ENCODE results near the gene TPCN2. TPM values are rescaled to one million over a fixed set of nuclear protein-coding genes. Genes with fewer than 3 reads are reported as not detected.

The TPCN2 gene
- total RNA-seq, 2 donors from 2014 or later, result 17.1 to 24.6 TPM

DNA sequence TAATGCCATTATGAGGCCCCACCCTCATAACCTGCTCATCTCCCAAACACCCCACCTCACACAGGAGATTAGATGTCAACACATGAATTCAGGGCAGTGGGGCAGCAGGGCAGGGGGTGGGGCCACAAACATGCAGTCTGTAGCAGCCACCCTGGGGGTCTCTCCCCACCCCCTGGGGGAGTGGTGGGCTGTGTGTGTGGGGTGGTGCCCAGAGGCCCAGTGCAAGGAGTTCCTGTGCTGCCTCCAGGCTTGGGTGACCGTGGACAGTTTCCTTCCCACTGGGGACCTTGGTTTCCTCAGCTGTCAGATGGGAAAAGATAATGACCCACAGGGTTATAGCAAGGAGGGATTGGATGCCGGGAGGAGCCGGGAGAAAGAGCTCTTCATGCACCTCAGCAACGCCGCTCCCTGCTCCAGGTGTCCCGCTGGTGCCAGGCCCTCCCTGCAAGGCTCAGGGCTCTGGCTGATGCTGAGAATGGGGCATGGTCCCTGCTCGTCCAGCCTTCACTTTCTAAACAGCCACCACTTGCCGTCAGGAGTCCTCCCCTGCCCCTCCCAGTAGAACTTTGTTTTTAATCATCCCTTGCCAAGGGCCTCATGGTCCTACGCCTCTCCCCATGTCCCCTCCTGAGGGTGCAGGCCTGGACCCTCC lies 33.7 kb upstream of the TPCN2 start:
- no peak overlapping the region for H3K27ac Mint-ChIP-seq
- no peak overlapping the region for H3K4me3 Mint-ChIP-seq
- H3K27me3 Mint-ChIP-seq, result peaks cover 0 to 13% of the 10 kb centered on the region in 2 donors
- ATAC-seq (no peak), DNase-seq (ENCODE audit: low spot score) (no peak)
- H3K4me1 Mint-ChIP-seq (ENCODE audit: low read depth in 2 of 2), result peaks cover 0 to 6% of the 10 kb centered on the region in 2 donors
- no peaks in the 10 kb centered on the region for H3K36me3 Mint-ChIP-seq
- no peaks in the 10 kb centered on the region for H3K9me3 Mint-ChIP-seq

DNA sequence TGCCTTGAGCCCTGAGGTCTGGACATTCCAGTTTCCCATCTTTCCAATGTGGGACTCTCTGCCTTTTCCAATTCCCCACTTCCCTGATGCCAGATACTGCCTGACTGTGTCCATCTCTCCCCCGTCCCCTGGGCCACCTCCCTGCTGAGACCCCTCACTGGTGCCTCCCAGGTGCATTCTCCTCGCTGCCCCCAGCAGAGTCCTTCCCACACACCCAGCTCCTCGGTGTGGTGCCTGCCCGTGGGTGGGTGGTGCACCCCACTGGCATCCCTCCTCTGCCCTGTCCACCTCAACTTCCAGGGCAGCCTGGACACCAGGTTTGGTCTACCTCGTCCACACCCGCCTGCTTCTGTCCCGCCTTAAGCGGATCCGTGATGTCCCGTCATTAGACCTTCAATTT lies 30.8 kb upstream of the TPCN2 start:
- Mint-ChIP-seq H3K4me3 (no peak overlapping the region), H3K36me3 (no peaks in the 10 kb centered on the region), H3K9me3 (no peaks in the 10 kb centered on the region), H3K27ac (no peak overlapping the region), H3K4me1 (ENCODE audit: low read depth in 2 of 2) (no peaks in the 10 kb centered on the region), H3K27me3 (peaks cover 0 to 2% of the 10 kb centered on the region in 2 donors)
- ATAC-seq, result no peak
- no peak for DNase-seq (ENCODE audit: low spot score)

DNA sequence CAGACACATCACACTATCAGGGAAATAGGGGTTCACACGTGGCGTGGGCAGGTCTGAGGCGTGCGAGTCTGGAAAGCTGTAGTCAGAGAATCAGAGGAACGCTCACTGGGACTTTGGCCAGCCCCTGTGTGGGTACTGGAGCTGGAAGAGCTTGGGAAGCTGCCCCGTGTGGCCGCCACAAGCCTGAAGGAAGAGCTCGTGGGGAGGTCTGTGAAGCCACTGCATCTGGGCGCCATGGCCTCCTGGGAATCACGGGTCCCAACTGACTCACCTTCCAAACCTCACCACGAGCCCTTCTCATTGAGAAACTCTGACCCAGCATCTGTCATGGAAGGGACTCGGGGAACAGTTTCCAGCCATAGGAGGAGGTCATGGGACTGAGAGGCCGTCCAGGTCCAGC lies 29.8 kb upstream of the TPCN2 start:
- Mint-ChIP-seq H3K4me1 (ENCODE audit: low read depth in 2 of 2) (no peaks in the 10 kb centered on the region), H3K27me3 (peaks cover 0 to 2% of the 10 kb centered on the region in 2 donors), H3K27ac (no peak overlapping the region), H3K9me3 (no peaks in the 10 kb centered on the region), H3K36me3 (no peaks in the 10 kb centered on the region), H3K4me3 (no peak overlapping the region)
- DNase-seq (ENCODE audit: low spot score) (no peak), ATAC-seq (no peak)

DNA sequence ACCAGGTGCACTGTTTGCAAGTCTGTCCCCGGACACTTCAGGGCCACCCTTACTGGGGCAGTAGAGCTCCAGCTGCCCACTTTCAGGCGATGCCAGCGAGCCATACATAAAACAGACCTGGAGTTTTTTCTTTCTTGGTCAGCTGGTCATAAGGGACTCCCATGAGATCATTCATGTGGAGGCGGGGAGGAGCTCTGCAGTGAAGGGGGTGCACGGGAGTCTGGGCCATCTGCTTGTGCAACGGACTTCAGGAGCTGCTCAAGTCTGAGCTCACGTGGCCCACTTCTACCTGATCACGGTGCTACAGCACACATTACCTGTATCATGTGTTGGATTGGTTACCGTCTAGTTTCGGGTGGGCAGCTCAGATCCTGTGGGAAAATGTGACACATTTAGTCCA lies 26.5 kb upstream of the TPCN2 start:
- no peak for ATAC-seq
- H3K36me3 Mint-ChIP-seq, result no peaks in the 10 kb centered on the region
- DNase-seq (ENCODE audit: low spot score), result no peak
- no peak overlapping the region for H3K4me3 Mint-ChIP-seq
- no peaks in the 10 kb centered on the region for H3K9me3 Mint-ChIP-seq
- no peaks in the 10 kb centered on the region for H3K4me1 Mint-ChIP-seq (ENCODE audit: low read depth in 2 of 2)
- no peaks in the 10 kb centered on the region for H3K27me3 Mint-ChIP-seq
- H3K27ac Mint-ChIP-seq, result no peak overlapping the region

DNA sequence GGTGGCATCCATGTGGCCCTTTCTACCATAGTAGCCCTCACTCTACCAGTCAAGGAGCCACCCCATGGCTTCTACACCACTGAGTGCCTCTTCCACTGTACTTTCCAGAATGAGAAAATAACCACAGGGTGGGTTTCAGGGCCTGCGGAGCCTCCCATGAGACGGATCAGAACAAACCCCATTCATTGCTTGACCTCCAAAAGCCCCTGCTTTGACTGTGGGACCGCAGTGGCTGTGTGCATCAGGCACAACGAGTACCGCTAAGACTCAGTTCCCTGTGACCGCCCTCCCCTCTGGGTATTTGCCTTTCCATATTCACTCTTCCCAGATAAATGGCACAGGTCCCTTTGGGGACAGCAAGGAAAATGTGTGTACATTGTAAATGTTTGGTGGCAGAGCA lies 24.2 kb upstream of the TPCN2 start:
- no peaks in the 10 kb centered on the region for H3K36me3 Mint-ChIP-seq
- no peaks in the 10 kb centered on the region for H3K27me3 Mint-ChIP-seq
- no peaks in the 10 kb centered on the region for H3K9me3 Mint-ChIP-seq
- ATAC-seq (no peak), DNase-seq (ENCODE audit: low spot score) (no peak)
- no peaks in the 10 kb centered on the region for H3K4me1 Mint-ChIP-seq (ENCODE audit: low read depth in 2 of 2)
- no peak overlapping the region for H3K27ac Mint-ChIP-seq
- no peak overlapping the region for H3K4me3 Mint-ChIP-seq

DNA sequence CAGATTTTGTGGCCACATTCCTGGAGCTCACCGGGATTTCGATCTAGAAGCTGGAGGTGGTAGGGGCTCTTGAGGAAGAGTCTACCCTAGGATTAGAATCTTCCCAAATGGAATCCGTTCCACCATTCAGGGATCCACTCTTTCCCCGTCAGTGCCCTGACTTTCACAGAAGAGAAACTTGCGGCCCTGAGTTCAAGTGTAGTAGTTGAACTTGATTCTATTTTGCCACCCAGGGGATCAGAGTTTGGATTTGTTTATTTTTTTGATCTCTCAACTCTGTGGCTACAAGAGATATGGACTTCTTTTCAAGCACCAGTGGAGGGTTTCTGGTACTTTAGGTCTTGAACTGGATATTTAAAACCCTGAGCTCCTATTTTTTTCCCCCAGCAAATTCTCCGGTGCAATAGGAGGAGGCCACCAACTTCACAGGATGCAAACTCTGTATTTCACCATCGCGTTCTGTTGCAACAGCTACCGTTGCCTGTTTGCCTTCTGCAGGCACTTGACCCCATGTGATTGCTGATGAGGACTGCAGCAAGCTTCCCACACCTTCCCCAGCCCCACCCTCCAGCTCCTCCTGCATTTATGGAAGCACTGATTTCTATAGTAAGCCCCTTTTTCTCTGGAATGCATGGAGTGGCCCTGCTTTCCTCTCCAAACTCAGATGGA lies 20.9 kb upstream of the TPCN2 start:
- ATAC-seq, result no peak
- Mint-ChIP-seq H3K36me3 (no peaks in the 10 kb centered on the region), H3K4me1 (ENCODE audit: low read depth in 2 of 2) (no peaks in the 10 kb centered on the region), H3K9me3 (no peaks in the 10 kb centered on the region), H3K4me3 (no peak overlapping the region), H3K27ac (no peak overlapping the region), H3K27me3 (peaks cover 9 to 14% of the 10 kb centered on the region in 2 donors)
- DNase-seq (ENCODE audit: low spot score), result no peak

DNA sequence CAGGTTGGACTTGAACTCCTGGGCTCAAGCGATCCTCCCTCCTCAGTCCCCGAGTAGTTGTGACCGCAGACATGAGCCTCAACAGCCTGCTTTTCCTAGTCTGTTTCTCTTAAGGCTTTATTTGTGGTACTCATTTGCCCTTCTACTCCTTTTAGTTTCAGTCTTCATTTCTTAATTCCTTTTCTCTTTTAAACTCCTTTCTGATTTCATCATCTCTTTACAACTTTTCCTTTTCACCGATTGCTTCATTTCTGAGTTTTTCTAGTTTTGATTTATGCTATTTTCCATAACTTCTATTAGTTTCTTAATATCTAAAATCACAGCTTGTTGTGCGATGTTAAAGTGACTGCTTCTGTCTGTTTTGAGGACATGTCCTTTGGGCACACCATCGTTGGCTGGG lies 18.4 kb upstream of the TPCN2 start:
- no peak for DNase-seq (ENCODE audit: low spot score)
- H3K36me3 Mint-ChIP-seq, result no peaks in the 10 kb centered on the region
- H3K9me3 Mint-ChIP-seq, result no peaks in the 10 kb centered on the region
- H3K4me3 Mint-ChIP-seq, result no peak overlapping the region
- H3K27me3 Mint-ChIP-seq, result peaks cover 9 to 22% of the 10 kb centered on the region in 2 donors
- no peaks in the 10 kb centered on the region for H3K4me1 Mint-ChIP-seq (ENCODE audit: low read depth in 2 of 2)
- H3K27ac Mint-ChIP-seq, result no peak overlapping the region
- ATAC-seq, result no peak

DNA sequence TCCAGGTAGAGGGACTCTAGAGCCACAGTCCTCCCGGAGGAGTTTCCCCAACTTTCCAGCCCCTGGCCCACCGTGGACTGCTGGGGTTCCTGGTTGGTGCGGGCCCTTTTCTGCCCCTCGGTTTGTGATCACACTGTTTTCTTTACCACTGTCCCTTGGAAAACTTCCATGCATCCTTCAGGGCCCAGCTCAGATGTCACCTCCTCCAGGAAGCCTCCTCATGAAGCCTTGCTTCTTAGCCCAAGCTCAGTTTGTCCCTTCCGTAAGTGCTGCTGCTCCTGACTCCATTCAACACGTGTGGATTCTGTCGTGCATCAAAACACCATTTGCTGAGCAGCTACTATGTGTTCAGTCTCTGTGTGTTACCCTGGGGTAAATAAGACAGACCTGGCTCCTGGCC lies 15.9 kb upstream of the TPCN2 start:
- H3K36me3 Mint-ChIP-seq, result no peaks in the 10 kb centered on the region
- ATAC-seq, result peak in 1 of 2 donors; percentile 7
- peaks cover 9 to 22% of the 10 kb centered on the region in 2 donors for H3K27me3 Mint-ChIP-seq
- no peaks in the 10 kb centered on the region for H3K4me1 Mint-ChIP-seq (ENCODE audit: low read depth in 2 of 2)
- no peak for DNase-seq (ENCODE audit: low spot score)
- H3K27ac Mint-ChIP-seq, result no peak overlapping the region
- no peak overlapping the region for H3K4me3 Mint-ChIP-seq
- no peaks in the 10 kb centered on the region for H3K9me3 Mint-ChIP-seq

DNA sequence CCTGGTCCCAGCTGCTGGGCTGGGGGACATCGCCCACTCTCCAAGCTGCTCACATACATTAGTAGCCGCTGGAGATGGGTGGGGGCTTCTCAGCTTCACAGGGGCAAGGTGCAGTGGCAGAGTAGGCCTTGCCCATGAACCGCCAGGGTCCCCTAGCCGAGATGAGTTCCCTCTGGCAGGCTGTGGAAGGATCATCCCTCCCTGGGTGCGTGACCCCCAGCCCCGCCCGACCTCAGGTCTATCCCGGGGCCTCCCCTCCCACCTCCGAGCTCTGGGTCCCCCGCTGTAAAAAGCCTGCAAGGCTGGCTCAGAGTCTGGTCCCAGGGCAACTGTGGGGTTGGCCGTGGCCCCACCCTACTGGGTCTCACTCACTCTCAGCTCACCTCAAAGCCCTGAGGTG lies 15.3 kb upstream of the TPCN2 start:
- no peak for DNase-seq (ENCODE audit: low spot score)
- Mint-ChIP-seq H3K27me3 (peaks cover 9 to 22% of the 10 kb centered on the region in 2 donors), H3K4me1 (ENCODE audit: low read depth in 2 of 2) (no peaks in the 10 kb centered on the region), H3K27ac (no peak overlapping the region), H3K4me3 (no peak overlapping the region), H3K36me3 (no peaks in the 10 kb centered on the region), H3K9me3 (no peaks in the 10 kb centered on the region)
- ATAC-seq, result peak in 1 of 2 donors; percentile 21

DNA sequence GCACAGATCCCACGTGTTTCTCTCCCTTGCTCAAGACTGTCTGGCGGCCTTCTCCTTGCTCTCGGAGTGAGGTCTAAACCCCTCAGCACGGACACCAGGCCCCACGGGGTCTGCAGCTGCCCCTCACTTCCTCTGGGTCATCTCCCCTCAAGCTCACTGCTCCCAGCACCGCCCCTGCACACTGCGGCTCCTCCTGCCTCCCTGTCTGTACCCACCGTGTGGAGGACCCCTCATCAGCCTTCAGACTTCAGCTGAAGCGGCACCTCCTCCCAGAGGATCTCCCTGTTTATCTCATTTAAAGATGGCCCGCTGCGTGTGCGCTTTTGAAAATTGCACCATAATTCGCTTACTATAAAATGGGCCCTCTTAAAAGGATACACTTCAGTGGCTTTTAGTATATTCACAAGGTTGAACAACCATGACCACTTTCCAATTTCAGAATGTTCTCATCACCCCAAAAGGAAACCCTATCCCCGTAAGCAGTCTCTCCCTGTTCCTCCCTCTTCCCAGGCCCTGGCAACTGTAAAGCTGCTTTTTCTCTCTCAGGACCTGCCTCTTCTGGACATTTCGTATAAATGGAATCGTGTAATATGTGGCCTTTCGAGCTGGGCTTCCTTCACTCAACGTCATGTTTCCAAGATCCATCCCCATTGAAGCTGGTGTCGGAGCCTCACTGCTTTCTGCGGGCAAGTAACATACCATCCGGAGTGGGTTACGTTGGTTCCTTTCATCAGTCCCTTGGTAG lies 14.4 kb upstream of the TPCN2 start:
- ATAC-seq, result no peak
- Mint-ChIP-seq H3K27me3 (peaks cover 9 to 22% of the 10 kb centered on the region in 2 donors), H3K4me1 (ENCODE audit: low read depth in 2 of 2) (no peaks in the 10 kb centered on the region), H3K4me3 (no peak overlapping the region), H3K9me3 (no peaks in the 10 kb centered on the region), H3K27ac (no peak overlapping the region), H3K36me3 (no peaks in the 10 kb centered on the region)
- DNase-seq (ENCODE audit: low spot score), result no peak

DNA sequence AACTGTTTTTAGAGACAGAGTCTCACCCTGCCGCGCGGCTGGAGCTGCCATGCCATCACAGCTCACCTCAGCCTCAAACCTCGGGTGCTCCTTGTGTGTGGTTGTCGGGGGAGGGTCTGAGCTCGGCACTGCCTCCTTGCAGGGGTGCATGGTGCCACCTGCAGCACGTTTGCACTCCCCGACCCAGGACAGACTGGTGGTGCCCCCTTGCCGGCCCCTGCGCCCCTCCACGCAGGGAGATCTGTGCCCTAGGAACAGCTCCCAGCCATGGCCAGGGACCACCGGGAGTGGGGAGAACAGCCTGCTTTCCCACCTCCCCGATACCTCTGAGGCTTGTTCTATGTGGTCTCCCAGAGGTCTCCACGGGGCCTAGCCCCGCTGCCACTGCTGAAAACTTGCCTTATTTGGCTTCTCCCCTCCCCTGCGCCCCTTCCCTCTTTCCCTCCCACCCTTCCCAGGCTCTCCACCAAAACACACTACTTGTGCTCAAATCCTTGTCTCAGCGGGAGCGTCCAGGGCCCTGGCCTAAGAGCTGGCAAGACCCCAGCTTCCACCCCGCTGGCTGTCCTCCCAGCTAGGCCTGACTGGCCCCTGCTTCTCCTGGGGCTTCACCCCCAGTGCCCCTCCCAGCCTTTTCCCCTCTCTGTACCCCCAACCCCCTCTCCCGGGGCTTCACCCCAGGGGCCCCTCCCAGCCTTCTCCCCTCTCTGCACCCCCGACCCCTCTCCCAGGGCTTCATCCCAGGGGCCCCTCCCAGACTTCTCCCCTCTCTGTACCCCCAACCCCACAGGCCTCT lies 13.4 kb upstream of the TPCN2 start:
- no peak for ATAC-seq
- Mint-ChIP-seq H3K27me3 (peaks cover 6 to 17% of the 10 kb centered on the region in 2 donors), H3K27ac (no peak overlapping the region), H3K4me3 (no peak overlapping the region), H3K36me3 (no peaks in the 10 kb centered on the region), H3K4me1 (ENCODE audit: low read depth in 2 of 2) (peaks cover 2 to 3% of the 10 kb centered on the region in 2 donors), H3K9me3 (no peaks in the 10 kb centered on the region)
- DNase-seq (ENCODE audit: low spot score), result no peak

DNA sequence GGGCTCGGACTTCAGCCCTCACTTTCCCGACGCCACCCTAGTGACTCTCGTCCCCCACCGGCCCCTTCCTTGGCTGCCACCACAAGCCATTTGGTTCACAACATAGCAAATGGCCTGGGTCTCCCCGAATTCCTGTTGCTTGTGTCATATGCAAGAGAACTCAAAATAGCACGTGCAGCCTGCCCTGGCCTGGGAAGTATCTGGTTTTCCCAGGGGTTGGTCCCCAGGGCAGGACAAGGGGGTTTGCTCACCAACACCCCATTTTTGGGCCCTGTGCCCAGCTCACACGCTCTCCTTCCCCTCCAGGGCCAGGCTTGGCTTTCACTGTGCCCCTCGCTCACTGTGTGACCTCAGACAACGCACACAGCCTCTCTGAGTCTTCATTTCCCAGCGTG lies 12.8 kb upstream of the TPCN2 start:
- no peak for ATAC-seq
- peaks cover 5 to 15% of the 10 kb centered on the region in 2 donors for H3K27me3 Mint-ChIP-seq
- H3K4me3 Mint-ChIP-seq, result no peak overlapping the region
- H3K9me3 Mint-ChIP-seq, result no peaks in the 10 kb centered on the region
- H3K27ac Mint-ChIP-seq, result no peak overlapping the region
- DNase-seq (ENCODE audit: low spot score), result no peak
- H3K36me3 Mint-ChIP-seq, result no peaks in the 10 kb centered on the region
- H3K4me1 Mint-ChIP-seq (ENCODE audit: low read depth in 2 of 2), result peaks cover 6 to 8% of the 10 kb centered on the region in 2 donors

DNA sequence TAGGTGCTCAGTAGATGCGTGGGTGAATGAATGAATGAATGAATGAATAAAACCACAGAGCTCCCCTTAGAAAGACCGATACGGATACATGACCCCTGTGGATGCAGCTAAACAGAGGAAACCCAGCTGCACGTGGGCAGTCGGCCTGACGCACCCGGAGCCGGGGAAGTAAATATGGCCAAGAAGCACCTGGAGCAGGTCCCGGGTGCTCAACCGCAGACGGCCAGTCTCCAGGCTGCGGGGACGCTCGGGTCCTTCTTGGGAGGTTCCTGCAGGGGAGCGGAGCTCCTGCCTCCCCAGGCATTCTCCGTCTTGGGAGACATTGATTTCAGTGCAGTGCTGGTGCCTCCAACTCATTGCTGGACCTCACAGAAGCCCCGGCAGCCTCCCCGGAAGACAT lies 11.7 kb upstream of the TPCN2 start:
- Mint-ChIP-seq H3K36me3 (no peaks in the 10 kb centered on the region), H3K27ac (no peak overlapping the region), H3K4me3 (no peak overlapping the region), H3K9me3 (no peaks in the 10 kb centered on the region), H3K27me3 (peaks cover 0 to 8% of the 10 kb centered on the region in 2 donors), H3K4me1 (ENCODE audit: low read depth in 2 of 2) (peaks cover 6 to 9% of the 10 kb centered on the region in 2 donors)
- DNase-seq (ENCODE audit: low spot score), result no peak
- ATAC-seq, result no peak
